ENCODE results near the gene LIPF.

The LIPF gene, protein sequence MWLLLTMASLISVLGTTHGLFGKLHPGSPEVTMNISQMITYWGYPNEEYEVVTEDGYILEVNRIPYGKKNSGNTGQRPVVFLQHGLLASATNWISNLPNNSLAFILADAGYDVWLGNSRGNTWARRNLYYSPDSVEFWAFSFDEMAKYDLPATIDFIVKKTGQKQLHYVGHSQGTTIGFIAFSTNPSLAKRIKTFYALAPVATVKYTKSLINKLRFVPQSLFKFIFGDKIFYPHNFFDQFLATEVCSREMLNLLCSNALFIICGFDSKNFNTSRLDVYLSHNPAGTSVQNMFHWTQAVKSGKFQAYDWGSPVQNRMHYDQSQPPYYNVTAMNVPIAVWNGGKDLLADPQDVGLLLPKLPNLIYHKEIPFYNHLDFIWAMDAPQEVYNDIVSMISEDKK

GRCh38 chr10:88664142-88664541 lies at the start of gene LIPF:
TSS of gene LIPF (plus strand) at chr10:88664442. CDS start at chr10:88667298, 2,856 bp downstream.
- in situ Hi-C loops (cut with MboI; ENCODE audit: low pct_unique_long_range_greater_than_20kb, low sequenced_read_pairs, unreplicated experiment), result no loop called here
- no peak for TF ChIP-seq CTCF (IDR thresholded peaks at IDR 0.05; ENCODE audit: extremely low read depth, insufficient read depth, missing control alignments)
- no peak for DNase-seq (ENCODE audit: low spot score)

DNA sequence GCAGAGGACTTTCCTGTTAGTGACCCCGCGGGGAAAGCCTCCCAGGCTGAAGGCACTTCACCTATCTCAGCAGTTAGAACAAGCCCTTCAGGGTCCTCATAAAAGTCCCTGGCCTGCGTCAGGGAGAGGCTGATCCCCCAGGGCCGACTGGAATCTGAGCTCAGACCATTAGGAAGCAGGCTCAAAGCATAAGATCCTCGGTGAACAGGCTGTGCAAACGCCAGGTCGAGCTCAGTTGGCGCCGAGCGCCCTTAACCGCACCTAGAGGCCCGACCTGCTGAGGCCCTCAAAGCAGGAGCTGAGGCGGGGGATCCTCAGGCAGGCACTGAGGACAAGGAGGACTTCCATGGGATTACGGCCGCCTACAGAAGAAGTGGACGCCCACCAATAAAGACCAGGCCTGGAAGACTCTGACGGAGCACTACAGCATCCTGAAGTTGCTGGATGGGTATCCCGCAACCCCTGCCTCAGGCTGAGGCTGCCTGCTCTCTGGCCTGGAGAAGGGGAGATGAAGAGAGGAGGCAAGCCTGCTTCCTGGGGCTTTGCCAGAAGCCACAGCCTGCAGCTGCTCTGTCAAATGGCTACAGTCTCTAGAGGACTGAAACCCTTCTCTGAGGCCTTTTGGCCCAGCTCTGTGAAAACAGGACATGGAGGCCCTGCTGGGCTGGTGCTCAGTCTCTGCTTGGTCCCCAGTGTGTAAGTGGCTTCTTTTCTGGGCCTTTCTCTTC lies 47.8 kb upstream of the LIPF start:
- in situ Hi-C loops (cut with MboI; ENCODE audit: low pct_unique_long_range_greater_than_20kb, low sequenced_read_pairs, unreplicated experiment), result no loop called here
- no peak for TF ChIP-seq CTCF (IDR thresholded peaks at IDR 0.05; ENCODE audit: extremely low read depth, insufficient read depth, missing control alignments)
- DNase-seq (ENCODE audit: low spot score), result no peak

DNA sequence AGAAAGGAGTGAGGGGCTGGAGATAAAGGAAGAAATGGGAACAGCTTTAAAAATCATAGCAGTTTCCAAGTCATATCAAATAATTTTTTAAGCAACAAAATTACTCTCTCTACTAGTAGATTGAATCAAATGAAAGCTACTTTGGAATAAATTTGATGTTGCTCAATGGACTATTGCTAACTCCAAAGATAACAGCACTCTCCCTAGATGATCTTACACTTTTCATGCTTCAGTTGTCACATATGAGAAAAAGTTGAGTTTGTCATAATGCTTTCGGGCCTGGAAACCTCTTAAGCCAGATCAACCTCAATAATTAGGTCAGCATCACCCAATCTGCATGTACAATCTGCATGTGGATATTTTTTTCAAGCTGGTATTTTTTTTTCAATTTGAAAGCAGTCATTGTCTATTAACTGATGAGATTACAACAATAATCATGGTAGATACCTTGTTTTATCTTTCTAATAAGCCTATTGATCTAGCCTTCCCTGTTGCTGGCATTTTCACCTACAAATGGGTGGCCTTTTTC lies 46.4 kb upstream of the LIPF start:
- in situ Hi-C loops (cut with MboI; ENCODE audit: low pct_unique_long_range_greater_than_20kb, low sequenced_read_pairs, unreplicated experiment), result no loop called here
- TF ChIP-seq CTCF (IDR thresholded peaks at IDR 0.05; ENCODE audit: extremely low read depth, insufficient read depth, missing control alignments), result no peak
- DNase-seq (ENCODE audit: low spot score), result no peak

DNA sequence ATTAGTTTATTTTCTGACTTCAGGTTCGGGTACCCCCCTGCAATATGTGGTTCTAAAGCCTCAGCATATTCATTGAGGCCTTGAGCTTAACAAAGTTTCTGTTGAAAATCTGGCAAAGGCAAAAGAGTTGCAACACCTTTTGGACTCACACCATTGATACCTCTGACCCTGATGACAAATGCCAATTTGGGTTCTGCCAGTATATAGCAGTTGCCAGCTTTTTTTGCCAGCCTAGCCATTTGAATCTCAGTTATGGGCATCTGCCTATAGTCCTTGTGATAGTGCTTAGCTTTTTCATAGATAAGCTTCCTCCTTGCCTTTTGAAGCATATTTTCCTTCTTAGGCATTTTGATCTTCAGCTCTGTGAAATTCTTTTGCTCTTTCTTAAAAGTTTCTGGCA lies 45.7 kb upstream of the LIPF start:
- in situ Hi-C loops (cut with MboI; ENCODE audit: low pct_unique_long_range_greater_than_20kb, low sequenced_read_pairs, unreplicated experiment), result no loop called here
- TF ChIP-seq CTCF (IDR thresholded peaks at IDR 0.05; ENCODE audit: extremely low read depth, insufficient read depth, missing control alignments), result no peak
- DNase-seq (ENCODE audit: low spot score), result no peak

GRCh38 chr10:88620441-88620840 lies 43.8 kb upstream of the LIPF start:
- DNase-seq (ENCODE audit: low spot score), result no peak
- in situ Hi-C loops (cut with MboI; ENCODE audit: low pct_unique_long_range_greater_than_20kb, low sequenced_read_pairs, unreplicated experiment), result no loop called here
- TF ChIP-seq CTCF (IDR thresholded peaks at IDR 0.05; ENCODE audit: extremely low read depth, insufficient read depth, missing control alignments), result no peak

DNA sequence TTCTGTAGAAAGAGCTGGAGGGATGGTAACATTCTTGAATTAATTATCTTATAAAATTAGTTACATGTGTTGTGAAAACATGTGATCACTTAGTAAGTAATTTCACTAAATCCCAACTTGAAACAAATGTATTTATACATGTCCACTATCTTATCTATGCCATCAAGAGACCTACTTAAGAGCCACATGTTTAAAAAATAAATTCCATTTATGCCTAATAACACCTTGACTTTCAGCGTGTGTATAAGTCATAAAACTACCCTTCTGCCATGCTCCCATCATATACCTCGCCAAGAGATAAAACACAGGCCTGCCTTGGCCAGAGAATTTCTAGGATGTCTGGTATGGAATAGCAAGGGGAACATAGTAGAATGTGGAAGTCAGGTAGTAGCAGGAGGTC lies 40.4 kb upstream of the LIPF start:
- DNase-seq (ENCODE audit: low spot score), result no peak
- in situ Hi-C loops (cut with MboI; ENCODE audit: low pct_unique_long_range_greater_than_20kb, low sequenced_read_pairs, unreplicated experiment), result no loop called here
- TF ChIP-seq CTCF (IDR thresholded peaks at IDR 0.05; ENCODE audit: extremely low read depth, insufficient read depth, missing control alignments), result no peak

All from GM13977 (cell line).